GM10847 (cell line): ENCODE results near the gene COL4A2.

Source experiments
- POLR2A ChIP-seq: IDR thresholded peaks from 2 replicates; pipeline ENCODE4 v1.6.1; 2011; ENCODE audit not compliant: insufficient read length; ENCODE audit errors: extremely low read depth

Gene COL4A2

DNA sequence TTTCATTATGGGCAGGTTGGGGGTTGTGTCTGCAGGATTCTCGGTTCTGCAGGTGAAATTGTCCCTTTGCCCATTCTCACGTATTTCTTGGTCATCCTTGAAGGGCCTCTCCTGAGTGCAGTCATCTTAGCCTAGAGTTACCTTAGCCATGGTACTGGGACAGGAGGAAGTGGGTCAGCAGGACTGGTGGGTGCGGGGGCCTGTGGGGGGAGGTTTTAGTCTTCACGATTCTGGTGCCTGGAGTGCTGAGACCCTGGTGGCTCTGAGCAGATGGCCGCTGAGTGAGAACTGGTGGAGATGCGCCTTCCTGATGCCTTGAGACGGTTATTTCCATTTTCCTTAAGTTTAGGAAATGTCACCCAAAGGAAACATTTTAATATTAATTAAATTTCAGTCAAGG, 11.8 kb downstream of the COL4A2 start:
- no peak for TF ChIP-seq POLR2A

DNA sequence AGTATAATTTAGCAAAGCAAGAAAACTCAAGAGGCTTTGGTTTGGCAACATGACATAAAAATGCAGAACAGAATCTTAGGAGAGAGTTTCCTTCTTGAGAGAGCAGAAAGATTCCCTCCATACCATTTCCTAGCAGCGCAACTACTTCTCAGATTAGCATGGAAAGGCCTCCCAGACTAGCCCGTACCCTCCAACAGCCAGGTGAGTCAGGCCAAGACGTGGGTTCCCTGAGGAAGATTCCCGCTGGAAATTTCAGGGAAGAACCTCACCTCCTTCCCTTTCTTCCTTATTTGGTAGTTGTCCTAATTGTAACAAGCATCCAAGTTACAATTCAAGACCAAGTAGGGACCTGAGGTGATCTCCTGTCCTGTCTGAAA, 12.3 kb downstream of the COL4A2 start:
- TF ChIP-seq POLR2A = no peak

GRCh38 chr13:110319774-110320509, 12.9 kb downstream of the COL4A2 start:
- TF ChIP-seq POLR2A = no peak

- no peak for TF ChIP-seq POLR2A
Observed at GRCh38 chr13:110320645-110321044, 13.6 kb downstream of the COL4A2 start.

DNA sequence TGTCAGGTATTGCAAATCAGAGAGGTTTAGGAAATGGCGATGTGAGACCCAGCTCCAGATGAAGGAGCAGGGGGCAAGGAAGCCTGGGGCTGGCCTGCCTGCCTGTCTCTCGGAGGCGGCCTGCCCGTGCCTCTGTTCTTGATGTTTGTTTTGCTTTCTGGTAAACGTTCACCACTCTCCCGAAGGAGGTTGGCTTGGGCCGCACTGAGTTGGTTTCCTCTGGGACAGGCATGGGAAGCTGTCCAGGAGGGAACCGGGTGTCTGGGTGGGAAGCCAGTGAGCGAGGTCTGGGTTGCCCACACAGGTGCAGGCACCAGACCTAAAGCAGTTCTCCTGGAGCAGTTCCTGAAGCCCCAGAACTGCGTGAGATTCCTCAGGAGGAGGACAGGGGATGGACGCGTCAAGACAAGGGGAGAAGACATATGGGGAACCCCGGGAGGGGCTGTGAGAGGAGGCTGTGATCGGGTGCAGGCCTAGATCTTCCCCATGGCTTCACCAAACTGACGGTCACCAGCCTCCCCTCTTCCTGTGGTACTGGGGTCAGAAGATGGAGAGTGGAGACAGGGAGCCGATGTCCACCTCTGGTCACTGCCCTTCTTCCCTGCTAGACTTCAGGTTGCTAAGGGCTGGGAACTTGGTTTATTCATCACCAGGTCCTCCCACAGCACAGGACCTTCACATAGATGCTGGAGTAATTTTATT, 15.2 kb downstream of the COL4A2 start:
- no peak for TF ChIP-seq POLR2A

GRCh38 chr13:110322828-110323171, 15.7 kb downstream of the COL4A2 start:
- no peak for TF ChIP-seq POLR2A

DNA sequence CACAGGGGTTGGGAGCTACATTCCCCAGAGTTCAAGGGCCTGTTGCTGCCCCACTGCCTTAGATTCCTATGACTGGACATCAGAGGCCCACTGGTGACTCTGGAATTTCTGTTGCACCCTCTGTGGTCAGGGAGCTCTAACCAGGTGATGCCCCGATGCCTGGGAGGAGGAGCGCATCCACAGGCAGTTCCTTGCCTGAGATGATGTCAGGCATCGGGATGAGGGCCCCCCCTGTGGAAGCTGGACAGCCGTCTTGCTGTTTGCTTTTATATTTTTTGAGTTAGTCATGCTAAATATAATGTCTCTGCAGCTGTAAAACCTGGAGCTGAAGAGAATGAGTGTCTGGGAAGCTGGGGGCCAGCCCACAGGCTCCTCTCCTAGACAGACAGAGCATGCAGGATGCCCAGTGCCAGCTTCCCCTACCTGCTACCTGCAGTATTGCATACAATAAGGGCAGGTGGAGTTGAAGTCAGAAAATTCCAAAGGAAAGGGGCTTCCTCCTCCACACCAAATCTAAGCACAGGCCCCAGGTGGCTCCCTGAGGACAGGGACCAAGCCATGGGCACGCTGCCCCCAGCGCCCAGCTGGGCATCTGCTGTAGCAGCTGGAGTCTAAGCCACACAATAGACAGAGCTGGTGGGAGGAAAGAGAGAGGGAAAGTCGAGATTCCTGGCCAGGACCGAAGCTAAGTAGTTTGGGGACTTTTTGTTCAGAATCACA, 16.2 kb downstream of the COL4A2 start:
- TF ChIP-seq POLR2A = no peak

DNA sequence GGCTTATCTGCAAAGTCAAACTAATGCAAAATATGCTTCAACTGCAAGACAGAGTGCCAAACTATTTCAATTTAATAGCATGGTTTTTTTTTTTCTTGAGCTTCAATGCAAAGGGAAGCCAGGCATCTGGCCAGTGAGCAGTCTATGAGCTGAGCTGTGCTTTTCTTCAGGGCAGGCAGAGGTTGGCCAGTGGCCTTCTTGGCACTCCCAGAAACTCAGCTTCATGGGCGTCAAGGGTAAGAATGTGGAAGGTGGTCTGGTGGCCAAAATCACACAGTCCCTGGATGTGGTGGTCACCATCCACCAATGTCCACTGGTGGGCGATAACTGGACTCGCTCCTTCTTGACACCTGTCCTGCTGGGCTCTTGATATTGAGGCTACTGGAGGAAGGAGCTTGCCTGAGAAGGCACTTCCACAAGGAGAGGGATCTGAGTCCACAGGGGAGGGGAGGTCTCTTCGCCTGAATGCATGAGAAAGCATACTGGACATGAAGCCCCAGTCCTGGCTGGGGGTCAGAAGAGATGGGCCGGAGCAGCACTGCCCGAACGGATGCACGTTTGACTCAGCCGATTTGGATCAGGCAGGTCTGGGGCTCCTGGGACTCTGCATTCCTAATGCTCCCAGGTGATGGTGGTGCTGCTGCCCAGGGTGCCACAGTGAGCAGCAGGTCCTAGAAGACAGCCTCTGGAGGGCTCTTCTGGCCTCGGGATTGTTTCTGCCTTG, 17.1 kb downstream of the COL4A2 start:
- no peak for TF ChIP-seq POLR2A

GRCh38 chr13:110326263-110326904, 19.3 kb downstream of the COL4A2 start:
- TF ChIP-seq POLR2A = no peak

DNA sequence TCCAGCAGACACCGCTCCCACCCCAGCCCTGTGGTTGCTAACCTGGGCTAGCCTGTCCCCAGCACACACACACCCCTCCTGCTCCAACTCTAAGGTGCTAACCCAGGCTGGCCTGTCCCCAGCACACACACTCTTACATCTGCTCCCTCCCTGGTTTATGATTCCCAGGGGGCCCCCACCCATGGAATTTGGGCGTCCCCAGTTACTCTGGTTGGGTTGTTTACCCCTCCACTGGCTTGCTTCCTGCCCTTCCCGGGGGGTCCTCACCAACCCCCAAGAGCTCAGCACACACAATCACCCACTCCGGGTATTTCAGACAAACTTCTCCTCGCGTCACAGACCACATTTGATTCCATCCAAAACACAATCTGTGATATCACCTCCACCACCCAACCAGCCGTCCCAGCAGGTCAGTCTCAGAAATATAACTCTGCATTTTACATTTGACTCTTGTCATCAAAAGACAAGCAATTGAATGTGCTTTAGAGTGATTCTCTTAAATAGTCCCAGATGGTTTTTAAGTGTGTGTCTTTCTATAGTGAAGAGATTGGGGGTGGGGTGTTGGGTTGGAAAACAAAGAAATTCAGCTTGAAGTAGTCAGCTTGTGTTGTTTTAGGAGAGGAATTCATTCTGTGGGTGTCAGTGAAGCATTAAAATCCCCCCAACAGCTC, 20.1 kb downstream of the COL4A2 start:
- TF ChIP-seq POLR2A = no peak

- no peak for TF ChIP-seq POLR2A
Observed at GRCh38 chr13:110328573-110328972, 21.5 kb downstream of the COL4A2 start.

DNA sequence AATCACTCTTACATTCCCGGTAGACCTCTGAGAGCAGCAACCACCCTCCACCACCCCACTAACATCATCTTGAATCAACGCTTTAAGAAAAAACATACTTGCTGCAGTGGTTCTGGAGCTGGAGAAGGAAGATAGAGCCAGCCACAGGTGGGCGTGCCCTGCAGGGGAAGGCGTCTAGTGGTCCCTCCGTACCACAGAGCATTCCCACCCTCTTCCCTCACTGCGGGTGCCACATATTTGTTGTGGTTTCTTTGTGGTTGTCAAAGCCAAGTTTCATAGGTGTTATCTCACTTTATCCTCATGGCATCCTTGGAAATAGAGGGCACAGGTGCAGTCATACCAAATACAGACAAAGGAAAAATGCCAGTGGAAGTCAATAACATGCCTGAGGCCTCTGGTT, 22.2 kb downstream of the COL4A2 start:
- no peak for TF ChIP-seq POLR2A

- no peak for TF ChIP-seq POLR2A
Observed at GRCh38 chr13:110329798-110330461, 22.8 kb downstream of the COL4A2 start.

DNA sequence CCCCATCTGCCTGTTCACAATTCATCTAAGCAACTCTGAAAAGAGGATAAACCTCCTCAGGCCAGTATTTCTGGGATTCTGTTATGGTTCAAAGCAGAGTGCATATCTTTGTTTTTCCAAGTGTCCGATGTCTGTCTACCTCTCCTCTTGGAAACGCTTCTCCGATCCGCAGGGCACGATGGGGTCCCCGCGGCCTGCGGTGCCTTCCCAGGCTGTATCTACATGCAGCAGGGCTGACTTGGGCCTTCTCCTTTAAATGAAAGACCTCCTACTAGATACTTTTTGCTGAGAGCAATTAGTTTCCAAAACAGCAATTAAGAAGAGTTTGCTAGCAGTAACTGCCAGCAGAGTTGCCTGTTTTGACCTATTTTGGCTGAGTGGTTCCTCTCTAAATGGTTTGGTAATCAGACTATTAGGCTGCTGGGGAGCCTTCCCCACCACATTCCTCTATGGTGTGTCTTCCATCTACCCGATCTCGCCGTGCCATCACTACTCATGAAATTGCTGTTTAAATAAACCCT, 23.5 kb downstream of the COL4A2 start:
- no peak for TF ChIP-seq POLR2A
